Tibial nerve (tissue), 4 donors: Measurements from ENCODE around the gene SHROOM3.

Experiments used
- EP300 ChIP-seq, 2 donors: sonication (generic); formaldehyde crosslinking; IDR thresholded peaks; one replicate each; pipeline ENCODE4 v1.6.1; 2017; ENCODE audit warnings: antibody characterized with exemption in 2 of 2, mild to moderate bottlenecking in 1 of 2
- TF ChIP-seq, protein P1 (sequence below), 5 experiments: fragments of 200-600 bp in 3 of 5; fragments of 450-650 bp in 2 of 5; sonication (generic) in 3 of 5; IDR thresholded peaks; one replicate each; pipeline ENCODE4 v1.5.1; 2016 to 2019; ENCODE audit warnings: antibody characterized with exemption in 5 of 5, mild to moderate bottlenecking in 3 of 5, moderate library complexity in 2 of 5

DNA sequence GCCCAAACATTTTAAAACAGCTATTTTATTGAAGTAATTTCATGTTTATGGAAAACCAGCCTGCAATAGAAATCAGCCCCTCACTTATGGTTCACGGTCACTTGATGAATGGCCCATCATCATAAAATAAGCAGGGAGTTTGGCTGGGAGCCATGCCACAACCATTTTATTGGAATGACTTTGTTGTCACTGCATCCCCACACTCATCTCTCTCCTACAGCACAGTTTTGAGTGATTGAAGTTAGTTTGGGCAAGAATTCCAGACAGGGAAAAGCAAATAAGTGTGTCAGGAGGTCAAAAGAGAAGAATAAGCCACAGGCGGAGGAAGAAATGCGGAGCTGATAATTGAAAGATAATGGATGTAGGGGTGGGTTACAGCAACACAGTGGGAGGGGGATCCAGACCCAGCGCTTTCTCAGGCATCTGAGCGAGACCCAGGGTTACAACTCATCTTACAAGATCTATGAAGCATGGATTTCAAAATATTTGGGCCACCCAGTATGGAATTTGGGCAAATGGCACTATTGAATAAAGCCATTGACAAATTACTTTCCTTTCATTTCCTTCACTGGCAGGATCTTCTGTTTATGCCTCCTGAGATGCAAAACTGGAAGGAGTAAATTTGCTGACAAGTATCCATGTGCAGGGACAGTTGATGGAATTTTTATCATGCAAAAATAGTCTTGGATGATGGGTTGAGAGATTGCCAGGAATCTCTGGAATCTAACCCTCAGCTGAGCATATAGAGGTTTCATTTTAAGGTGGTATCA lies 100.8 kb downstream of the SHROOM3 start:
- TF ChIP-seq, protein P1, sequence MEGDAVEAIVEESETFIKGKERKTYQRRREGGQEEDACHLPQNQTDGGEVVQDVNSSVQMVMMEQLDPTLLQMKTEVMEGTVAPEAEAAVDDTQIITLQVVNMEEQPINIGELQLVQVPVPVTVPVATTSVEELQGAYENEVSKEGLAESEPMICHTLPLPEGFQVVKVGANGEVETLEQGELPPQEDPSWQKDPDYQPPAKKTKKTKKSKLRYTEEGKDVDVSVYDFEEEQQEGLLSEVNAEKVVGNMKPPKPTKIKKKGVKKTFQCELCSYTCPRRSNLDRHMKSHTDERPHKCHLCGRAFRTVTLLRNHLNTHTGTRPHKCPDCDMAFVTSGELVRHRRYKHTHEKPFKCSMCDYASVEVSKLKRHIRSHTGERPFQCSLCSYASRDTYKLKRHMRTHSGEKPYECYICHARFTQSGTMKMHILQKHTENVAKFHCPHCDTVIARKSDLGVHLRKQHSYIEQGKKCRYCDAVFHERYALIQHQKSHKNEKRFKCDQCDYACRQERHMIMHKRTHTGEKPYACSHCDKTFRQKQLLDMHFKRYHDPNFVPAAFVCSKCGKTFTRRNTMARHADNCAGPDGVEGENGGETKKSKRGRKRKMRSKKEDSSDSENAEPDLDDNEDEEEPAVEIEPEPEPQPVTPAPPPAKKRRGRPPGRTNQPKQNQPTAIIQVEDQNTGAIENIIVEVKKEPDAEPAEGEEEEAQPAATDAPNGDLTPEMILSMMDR (IDR thresholded peaks at IDR 0.05) = no peak
- TF ChIP-seq EP300 (IDR thresholded peaks at IDR 0.05) = no peak
